Measurements from ENCODE around the gene CC2D1A.
"Not testable (repeated sequence)": the region's sequence is repeated elsewhere in the genome, so short reads cannot be mapped to it uniquely, and the experiment has no call there.

DNA sequence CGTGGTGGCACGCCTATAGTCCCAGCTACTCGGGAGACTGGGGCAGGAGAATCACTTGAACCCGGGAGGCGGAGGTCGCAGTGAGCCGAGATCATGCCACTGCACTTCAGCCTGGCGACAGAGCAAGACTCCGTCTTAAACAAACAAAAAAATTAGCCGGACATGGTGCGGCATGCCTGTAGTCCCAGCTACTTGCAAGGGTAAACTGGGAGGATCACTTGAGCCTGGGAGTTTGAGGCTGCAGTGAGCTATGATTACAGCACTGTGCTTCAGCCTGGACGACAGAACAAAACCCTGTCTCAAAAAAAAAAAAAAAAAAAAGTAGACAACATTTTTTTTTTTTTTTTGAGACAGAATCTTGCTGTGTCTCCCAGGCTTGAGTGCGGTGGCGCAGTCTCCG, 65.9 kb downstream of the CC2D1A start:
- not testable (repeated sequence) for TF ChIP-seq POLR2A (IDR thresholded peaks at IDR 0.05)
- TF ChIP-seq, protein P1, sequence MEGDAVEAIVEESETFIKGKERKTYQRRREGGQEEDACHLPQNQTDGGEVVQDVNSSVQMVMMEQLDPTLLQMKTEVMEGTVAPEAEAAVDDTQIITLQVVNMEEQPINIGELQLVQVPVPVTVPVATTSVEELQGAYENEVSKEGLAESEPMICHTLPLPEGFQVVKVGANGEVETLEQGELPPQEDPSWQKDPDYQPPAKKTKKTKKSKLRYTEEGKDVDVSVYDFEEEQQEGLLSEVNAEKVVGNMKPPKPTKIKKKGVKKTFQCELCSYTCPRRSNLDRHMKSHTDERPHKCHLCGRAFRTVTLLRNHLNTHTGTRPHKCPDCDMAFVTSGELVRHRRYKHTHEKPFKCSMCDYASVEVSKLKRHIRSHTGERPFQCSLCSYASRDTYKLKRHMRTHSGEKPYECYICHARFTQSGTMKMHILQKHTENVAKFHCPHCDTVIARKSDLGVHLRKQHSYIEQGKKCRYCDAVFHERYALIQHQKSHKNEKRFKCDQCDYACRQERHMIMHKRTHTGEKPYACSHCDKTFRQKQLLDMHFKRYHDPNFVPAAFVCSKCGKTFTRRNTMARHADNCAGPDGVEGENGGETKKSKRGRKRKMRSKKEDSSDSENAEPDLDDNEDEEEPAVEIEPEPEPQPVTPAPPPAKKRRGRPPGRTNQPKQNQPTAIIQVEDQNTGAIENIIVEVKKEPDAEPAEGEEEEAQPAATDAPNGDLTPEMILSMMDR (IDR thresholded peaks at IDR 0.05 in 8 of 11, conservative IDR thresholded peaks at IDR 0.05 in 3 of 11) = not testable (repeated sequence)

Data from spleen (tissue), 7 donors.